SU-DHL-6 (cell line): ENCODE results near the gene ST8SIA5.

Experiments
- H2AFZ ChIP-seq: fragments of 200-600 bp; sonication (generic); 2 replicates; pipeline ENCODE4 v1.6.1; 2014; ENCODE audit warnings: low read depth, mild to moderate bottlenecking, moderate library complexity, mixed read lengths, antibody characterized with exemption, low read length; ENCODE audit not compliant: severe bottlenecking
- H3F3A ChIP-seq: fragments of 200-600 bp; shearing (Covaris generic); 2 replicates; pipeline ENCODE4 v1.6.0; 2016; ENCODE audit warnings: antibody characterized with exemption, mild to moderate bottlenecking; ENCODE audit not compliant: insufficient read depth
- H3K27ac ChIP-seq: fragments of 200-600 bp; sonication (generic); 2 replicates; pipeline ENCODE4 v1.5.1; 2016; ENCODE audit warnings: low read depth, mild to moderate bottlenecking, low read length, moderate library complexity, mixed read lengths
- H3K27me3 ChIP-seq: fragments of 200-600 bp; sonication (generic), shearing (Covaris generic); 2 replicates; pipeline ENCODE4 v1.6.0; 2014; ENCODE audit warnings: mild to moderate bottlenecking, low read length
- H3K36me3 ChIP-seq: fragments of 200-600 bp; sonication (generic); 2 replicates; pipeline ENCODE4 v1.6.1; 2014; ENCODE audit warnings: mild to moderate bottlenecking, low read length, mixed read lengths
- H3K4me2 ChIP-seq: fragments of 300-600, 200-600 bp; shearing (Covaris generic), sonication (generic); 2 replicates; pipeline ENCODE4 v1.6.0; 2014; ENCODE audit warnings: low read length, low read depth, mild to moderate bottlenecking; ENCODE audit not compliant: poor library complexity, severe bottlenecking
- H3K4me3 ChIP-seq: fragments of 200-600 bp; sonication (generic); 2 replicates; pipeline ENCODE4 v1.5.1; 2014; ENCODE audit warnings: antibody characterized with exemption, low read length, mild to moderate bottlenecking, mixed read lengths; ENCODE audit not compliant: insufficient read depth, poor library complexity, severe bottlenecking
- H3K79me2 ChIP-seq: fragments of 200-600 bp; sonication (generic); 2 replicates; pipeline ENCODE4 v1.6.1; 2014; ENCODE audit warnings: mild to moderate bottlenecking, low read length, moderate library complexity; ENCODE audit not compliant: insufficient read depth
- H3K9ac ChIP-seq: fragments of 200-600 bp; sonication (generic); 2 replicates; pipeline ENCODE4 v1.7.0; 2014; ENCODE audit warnings: mild to moderate bottlenecking, low read length
- H3K9me2 ChIP-seq: fragments of 200-600 bp; sonication (generic); replicated peaks from 2 replicates; pipeline ENCODE4 v1.6.1; 2014; ENCODE audit warnings: low read length; ENCODE audit not compliant: insufficient read depth
- H3K9me3 ChIP-seq: fragments of 200-600 bp; sonication (generic); 2 replicates; pipeline ENCODE4 v1.6.1; 2014; ENCODE audit warnings: low read length, mixed read lengths; ENCODE audit not compliant: insufficient read depth
- H4K20me1 ChIP-seq: fragments of 200-600 bp; sonication (generic); 2 replicates; pipeline ENCODE4 v1.6.1; 2014; ENCODE audit warnings: low read depth, mild to moderate bottlenecking, antibody characterized with exemption, low read length, moderate library complexity, mixed read lengths
- CTCF ChIP-seq: fragments of 200-600 bp; sonication (generic); IDR thresholded peaks from one replicate; pipeline ENCODE4 v1.5.1; 2017; ENCODE audit warnings: antibody characterized with exemption, mild to moderate bottlenecking, low read length, moderate library complexity; ENCODE audit not compliant: insufficient read depth, poor library complexity, severe bottlenecking
- EZH2phosphoT487 ChIP-seq: fragments of 200-600 bp; sonication (generic), shearing (Covaris generic); conservative IDR thresholded peaks from 2 replicates; pipeline ENCODE4 v1.6.1; 2018; ENCODE audit warnings: mild to moderate bottlenecking, antibody characterized with exemption, low read length, moderate library complexity, mixed read lengths

The ST8SIA5 gene

DNA sequence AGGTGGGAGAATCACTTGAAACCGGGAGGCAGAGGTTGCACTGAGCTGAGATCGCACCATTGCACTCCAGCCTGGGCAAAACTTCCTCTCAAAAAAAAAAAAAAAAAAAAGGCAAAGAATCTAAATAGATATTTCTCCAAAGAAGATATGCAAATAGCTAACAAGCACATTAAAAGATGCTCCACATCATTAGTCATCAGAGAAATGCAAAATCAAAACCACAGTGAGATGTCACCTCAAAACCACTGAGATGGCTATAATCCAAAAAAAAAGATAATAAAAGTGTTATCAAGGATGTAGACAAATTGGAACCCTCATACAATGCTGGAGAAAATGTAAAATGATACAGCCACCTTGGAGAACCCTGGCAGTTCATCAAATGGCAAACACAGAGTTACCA is 8.4 kb downstream of the ST8SIA5 start:
- Histone ChIP-seq H3K79me2 (no peaks in the 10 kb centered on the region), H3K4me3 (no peak overlapping the region), H3F3A (no peaks in the 10 kb centered on the region), H3K36me3 (no peaks in the 10 kb centered on the region), H3K27ac (no peak overlapping the region), H3K27me3 (no peaks in the 10 kb centered on the region), H2AFZ (no peak overlapping the region), H3K9me3 (no peaks in the 10 kb centered on the region), H3K9ac (no peak overlapping the region), H3K4me2 (no peak overlapping the region), H3K9me2 (no peaks in the 10 kb centered on the region), H4K20me1 (no peaks in the 10 kb centered on the region)
- no peak for TF ChIP-seq CTCF
- no peak for TF ChIP-seq EZH2phosphoT487

DNA sequence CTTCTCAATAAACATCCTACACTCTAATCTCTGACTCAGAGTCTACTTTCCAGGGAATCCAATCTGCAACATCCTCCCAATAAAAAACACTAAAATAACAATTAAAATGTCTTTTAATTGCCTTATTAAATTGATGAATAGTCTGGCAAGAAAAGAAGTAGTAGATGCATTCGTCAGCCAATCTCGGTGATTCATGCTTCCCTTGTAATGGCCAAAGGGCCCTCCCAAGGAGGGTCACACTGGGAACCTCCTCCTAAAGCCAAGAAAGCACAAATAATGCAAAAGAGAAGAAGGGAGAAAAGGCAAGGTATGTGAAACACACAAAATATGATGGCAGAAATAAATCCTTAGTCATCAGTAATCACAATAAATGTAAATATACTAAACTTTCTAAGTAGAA is 16.8 kb downstream of the ST8SIA5 start:
- no peaks in the 10 kb centered on the region for H4K20me1 ChIP-seq
- no peaks in the 10 kb centered on the region; the same call in 1 of the 2 replicates for H3K27me3 ChIP-seq
- no peak overlapping the region for H2AFZ ChIP-seq
- H3K9ac ChIP-seq, result no peak overlapping the region
- no peaks in the 10 kb centered on the region for H3K79me2 ChIP-seq
- H3K36me3 ChIP-seq, result peaks cover 4% of the 10 kb centered on the region; the same call in 1 of the 2 replicates
- H3K9me3 ChIP-seq, result no peaks in the 10 kb centered on the region
- H3K9me2 ChIP-seq, result no peaks in the 10 kb centered on the region
- H3K4me3 ChIP-seq, result no peak overlapping the region
- H3K4me2 ChIP-seq, result no peak overlapping the region
- no peak overlapping the region for H3K27ac ChIP-seq
- TF ChIP-seq CTCF (no peak), EZH2phosphoT487 (no peak)
- no peaks in the 10 kb centered on the region for H3F3A ChIP-seq

DNA sequence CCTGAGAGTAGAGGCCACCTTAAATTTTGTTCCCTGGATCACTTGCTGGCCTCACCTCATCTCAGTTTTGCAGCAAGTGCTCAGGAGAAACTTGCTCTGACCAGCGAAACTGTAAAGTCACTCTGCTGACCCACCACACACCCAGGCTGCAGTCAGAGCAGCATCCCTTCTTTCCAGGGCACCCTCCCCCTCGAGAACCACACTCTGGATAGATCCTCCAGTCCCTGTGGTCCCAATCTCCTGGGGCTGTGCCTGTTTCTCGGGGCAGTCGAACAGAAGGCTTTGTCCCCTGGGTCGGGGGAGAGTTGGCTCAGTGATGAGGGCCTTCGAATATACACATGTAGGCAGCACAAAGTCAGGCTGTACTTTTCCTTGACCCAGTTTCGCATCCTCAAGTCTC is 18.4 kb downstream of the ST8SIA5 start:
- no peaks in the 10 kb centered on the region for H4K20me1 ChIP-seq
- no peaks in the 10 kb centered on the region for H3K9me2 ChIP-seq
- H3K4me3 ChIP-seq, result no peak overlapping the region
- H3K9me3 ChIP-seq, result no peaks in the 10 kb centered on the region
- TF ChIP-seq CTCF (no peak), EZH2phosphoT487 (no peak)
- no peak overlapping the region for H2AFZ ChIP-seq
- H3K36me3 ChIP-seq, result peaks cover 4% of the 10 kb centered on the region; the same call in 1 of the 2 replicates
- no peaks in the 10 kb centered on the region for H3K79me2 ChIP-seq
- no peak overlapping the region for H3K4me2 ChIP-seq
- no peak overlapping the region for H3K27ac ChIP-seq
- H3K27me3 ChIP-seq, result no peaks in the 10 kb centered on the region; the same call in 1 of the 2 replicates
- no peak overlapping the region for H3K9ac ChIP-seq
- H3F3A ChIP-seq, result no peaks in the 10 kb centered on the region
